GM19463 (cell line): Measurements from ENCODE around the gene ZRANB3.
"Not testable (repeated sequence)": the region's sequence is repeated elsewhere in the genome, so short reads cannot be mapped to it uniquely, and the experiment has no call there.

Source experiments
- ATAC-seq: cut with Tn5 transposase; IDR thresholded peaks from one replicate; pipeline ENCODE4 v1.9.1; 2021; ENCODE audit warnings: mild to moderate bottlenecking, moderate library complexity; ENCODE audit not compliant: unreplicated experiment

The ZRANB3 gene

DNA sequence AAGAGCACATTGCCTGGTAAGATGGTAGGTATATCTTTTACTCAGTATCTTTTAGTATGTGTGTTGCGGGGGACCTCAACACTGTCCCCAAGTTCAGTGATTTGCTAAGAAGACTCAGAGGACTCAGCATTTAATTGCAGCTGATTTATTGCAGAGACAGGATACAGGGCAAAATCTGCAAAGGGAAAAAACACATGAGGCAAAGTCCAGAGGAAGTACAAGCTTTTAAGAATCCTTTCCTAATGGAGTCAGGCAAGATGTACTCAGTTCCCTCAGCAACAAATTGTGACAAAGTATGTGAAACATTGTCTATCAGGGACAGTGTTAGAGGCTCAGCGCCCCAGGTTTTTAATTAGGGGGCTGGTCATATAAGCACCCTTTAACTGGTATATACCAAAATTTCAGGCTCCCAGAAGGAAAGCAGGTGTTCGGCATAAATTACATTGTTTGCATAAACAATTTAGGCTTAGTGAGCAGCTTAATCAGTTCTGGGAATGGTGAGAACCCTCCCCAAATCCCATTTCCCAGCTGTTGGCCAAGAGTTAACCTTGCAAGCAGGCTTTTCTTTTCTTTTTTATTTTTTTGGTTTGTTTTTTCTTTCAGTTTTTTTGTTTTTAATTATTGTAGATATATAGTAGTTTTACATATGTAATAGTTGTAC, 437.2 kb downstream of the ZRANB3 start:
- no peak for ATAC-seq

- no peak for ATAC-seq
These were observed 437.8 kb downstream of the ZRANB3 start for GRCh38 chr2:135093193-135093592.

DNA sequence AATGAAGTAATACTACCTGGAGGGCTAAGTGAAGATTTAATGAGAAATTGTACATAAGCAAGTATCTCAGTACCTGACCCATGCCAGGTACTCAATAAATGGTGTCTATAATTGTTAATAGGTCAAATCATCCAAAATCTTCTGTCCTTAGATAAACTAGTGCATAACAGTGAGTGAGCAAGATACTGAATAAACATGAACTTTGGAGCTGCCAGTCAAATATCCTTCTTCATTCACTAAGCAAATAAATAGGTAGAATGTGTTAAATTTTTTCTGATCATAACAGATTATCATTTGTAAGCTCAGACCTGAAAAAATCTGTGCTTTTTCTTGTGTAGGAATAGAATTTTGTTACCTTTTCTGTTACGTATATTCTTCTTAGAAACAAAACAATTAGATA, 439.3 kb downstream of the ZRANB3 start:
- ATAC-seq = no peak

GRCh38 chr2:135089597-135089996, 441.4 kb downstream of the ZRANB3 start:
- not testable (repeated sequence) for ATAC-seq
